ENCODE data around the gene OR2AG2. TPM values are rescaled to one million over a fixed set of nuclear protein-coding genes. Genes with fewer than 3 reads are reported as not detected.

The OR2AG2 gene, protein sequence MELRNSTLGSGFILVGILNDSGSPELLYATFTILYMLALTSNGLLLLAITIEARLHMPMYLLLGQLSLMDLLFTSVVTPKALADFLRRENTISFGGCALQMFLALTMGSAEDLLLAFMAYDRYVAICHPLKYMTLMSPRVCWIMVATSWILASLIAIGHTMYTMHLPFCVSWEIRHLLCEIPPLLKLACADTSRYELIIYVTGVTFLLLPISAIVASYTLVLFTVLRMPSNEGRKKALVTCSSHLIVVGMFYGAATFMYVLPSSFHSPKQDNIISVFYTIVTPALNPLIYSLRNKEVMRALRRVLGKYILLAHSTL
- total RNA-seq = under 0.01 and 0.07 TPM in 2 replicates

GRCh38 chr11:6771926-6772893, at the start of gene OR2AG2:
Gene OR2AG2 (minus strand): TSS chr11:6771976. CDS start chr11:6768957, 3,019 bp downstream.

GRCh38 chr11:6799402-6799801, 27.6 kb upstream of the OR2AG2 start, which contains the start of gene OR6A2:
Gene OR6A2 (minus strand): TSS chr11:6799689. CDS start chr11:6795708, 3,981 bp downstream.

DNA sequence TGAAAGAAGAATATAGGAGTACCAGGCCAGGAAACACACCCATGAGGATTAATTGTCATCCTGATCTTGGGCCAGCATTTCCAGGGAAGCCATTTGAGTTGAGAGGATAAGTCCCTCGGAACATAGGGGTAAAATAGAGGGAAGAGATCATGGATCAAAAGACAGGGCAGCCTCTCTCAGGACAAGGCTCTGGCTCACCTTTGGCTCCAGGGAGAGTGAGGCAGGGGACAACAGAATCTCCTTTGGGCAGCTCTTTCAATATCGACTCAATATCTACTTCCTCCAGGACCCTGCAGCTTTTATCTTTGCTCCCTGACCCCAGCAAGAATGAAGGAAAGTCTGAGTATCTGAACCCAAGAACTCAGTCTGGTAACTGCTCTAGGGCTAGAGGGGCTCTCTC, 10.9 kb upstream of the OR2AG2 start, which contains the start of gene OR2AG1:
TSS of gene OR2AG1 (plus strand) at position 301 of the 400 bp plus-strand sequence. CDS start 2,018 bp downstream, outside the sequence.

Other genes starting within 250 kb of the OR2AG2 start
- 14.7 and 18.0 TPM in 2 replicates for gene RRP8, start 168.4 kb downstream of the OR2AG2 start, total RNA-seq
- gene ILK, start 168.2 kb downstream of the OR2AG2 start, total RNA-seq = 42.7 and 77.8 TPM in 2 replicates
- 27.2 and 39.6 TPM in 2 replicates for gene TAF10, start 159.8 kb downstream of the OR2AG2 start, total RNA-seq
- gene TPP1, start 152.6 kb downstream of the OR2AG2 start, total RNA-seq = 46.5 and 172 TPM in 2 replicates
- gene DCHS1, start 116.2 kb downstream of the OR2AG2 start, total RNA-seq = under 0.01 and 0.21 TPM in 2 replicates
- gene MRPL17, start 88.6 kb downstream of the OR2AG2 start, total RNA-seq = 25.1 and 52.3 TPM in 2 replicates
- gene OR2AG1, start 11.0 kb upstream of the OR2AG2 start, total RNA-seq = not detected in 2 replicates
- under 0.01 and 0.14 TPM in 2 replicates for gene OR6A2, start 27.7 kb upstream of the OR2AG2 start, total RNA-seq
- not detected in 2 replicates for gene OR10A5, start 73.7 kb upstream of the OR2AG2 start, total RNA-seq
- gene OR10A2, start 91.1 kb upstream of the OR2AG2 start, total RNA-seq = not detected in 2 replicates
- gene OR10A4, start 104.6 kb upstream of the OR2AG2 start, total RNA-seq = not detected in 2 replicates
- gene OR2D2, start 120.5 kb upstream of the OR2AG2 start, total RNA-seq = under 0.01 and 0.21 TPM in 2 replicates
- not detected in 2 replicates for gene OR2D3, start 149.0 kb upstream of the OR2AG2 start, total RNA-seq
- gene ZNF215, start 154.4 kb upstream of the OR2AG2 start, total RNA-seq = 5.8 and 8.2 TPM in 2 replicates
- gene ZNF214, start 248.4 kb upstream of the OR2AG2 start, total RNA-seq = 2.1 TPM in 2 replicates
- gene NLRP14, start 248.5 kb upstream of the OR2AG2 start, total RNA-seq = under 0.01 and 0.07 TPM in 2 replicates

Measured in nasal cavity respiratory epithelium epithelial cell of viscerocranial mucosa (primary cell).